Progenitor cell of endocrine pancreas (in vitro differentiated cells): ENCODE data around the gene SLC35B2. TPM values are rescaled to one million over a fixed set of nuclear protein-coding genes. Genes with fewer than 3 reads are reported as not detected.

Source experiments
- DNase-seq: peaks from one replicate; pipeline ENCODE4 v3.0.0; 2021; ENCODE audit warnings: low spot score; ENCODE audit not compliant: unreplicated experiment
- H3K27ac Mint-ChIP-seq: 2 replicates; pipeline ENCODE4 v1.8.0; 2021; ENCODE audit warnings: mild to moderate bottlenecking, moderate library complexity, mixed read lengths
- H3K27me3 Mint-ChIP-seq: 2 replicates; pipeline ENCODE4 v1.8.0; 2021; ENCODE audit warnings: mixed read lengths
- H3K36me3 Mint-ChIP-seq: 2 replicates; pipeline ENCODE4 v1.8.0; 2022; ENCODE audit warnings: mixed read lengths; ENCODE audit not compliant: insufficient read depth
- H3K4me1 Mint-ChIP-seq: 2 replicates; pipeline ENCODE4 v1.8.0; 2021; ENCODE audit warnings: low read depth, mixed read lengths
- H3K4me3 Mint-ChIP-seq: 2 replicates; pipeline ENCODE4 v1.8.0; 2021; ENCODE audit warnings: low read depth, mild to moderate bottlenecking, moderate library complexity, mixed read lengths
- H3K9me3 Mint-ChIP-seq: 2 replicates; pipeline ENCODE4 v1.8.0; 2021; ENCODE audit warnings: low read depth, mixed read lengths
- total RNA-seq: library from RNA; stranded (reverse); gene quantifications from 2 replicates; pipeline ENCODE4 v1.2.1, GENCODE V29; 2021
- TF ChIP-seq, protein P1 (sequence below): fragments of 200-600 bp; sonication (generic); IDR thresholded peaks from one replicate; pipeline ENCODE4 v1.5.0; 2021; ENCODE audit warnings: antibody characterized with exemption, mild to moderate bottlenecking; ENCODE audit not compliant: unreplicated experiment

Gene SLC35B2
- total RNA-seq, 1 donor from 2014 or later, result 50.3 TPM

DNA sequence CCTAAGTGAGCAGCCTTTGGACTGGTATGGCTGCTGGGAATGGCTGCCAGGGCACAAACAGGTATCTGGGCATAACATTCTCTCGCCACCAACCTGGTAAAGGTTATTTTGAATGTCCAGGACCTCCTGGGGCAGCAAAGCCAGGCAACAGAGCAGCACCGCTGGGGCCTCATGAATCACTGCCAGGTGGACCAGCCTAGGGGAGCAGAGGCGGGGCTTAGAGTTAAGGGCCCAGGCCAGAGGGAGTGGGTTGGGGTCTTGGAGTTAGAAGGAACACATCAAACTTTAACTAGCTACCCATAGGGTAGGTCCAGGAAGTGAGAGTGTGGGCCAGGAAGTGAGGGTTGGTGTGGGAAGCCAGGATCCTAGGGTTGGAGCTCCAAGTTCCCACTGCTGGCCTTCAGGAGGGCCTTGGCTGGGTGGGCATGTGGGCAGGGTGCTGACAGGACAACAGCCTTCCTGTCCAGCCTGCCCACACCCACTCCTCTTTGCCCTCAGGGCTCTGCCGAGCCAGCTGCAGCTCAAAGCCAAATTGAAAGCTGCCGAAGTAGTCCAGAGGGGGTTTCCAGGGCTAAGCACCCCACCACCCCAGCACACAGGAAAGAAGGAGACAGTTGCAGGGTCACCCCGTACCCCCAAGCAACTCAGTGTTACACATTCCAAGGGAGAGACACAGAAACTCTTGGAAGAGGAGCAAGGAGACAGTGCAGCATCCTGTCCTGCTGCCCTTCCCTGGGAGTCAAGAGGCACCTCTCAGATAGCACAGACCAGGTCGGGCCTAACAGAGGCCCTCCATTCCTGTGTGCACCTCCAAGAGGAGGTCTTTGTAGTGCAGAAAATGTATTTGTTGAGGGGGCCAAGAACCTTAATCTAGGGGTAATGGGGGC is 5.4 kb upstream of the SLC35B2 start:
- no peak overlapping the region for H3K27ac Mint-ChIP-seq
- no peak for DNase-seq
- peaks cover 18% of the 10 kb centered on the region for H3K4me1 Mint-ChIP-seq
- H3K9me3 Mint-ChIP-seq, result no peaks in the 10 kb centered on the region
- TF ChIP-seq, protein P1, sequence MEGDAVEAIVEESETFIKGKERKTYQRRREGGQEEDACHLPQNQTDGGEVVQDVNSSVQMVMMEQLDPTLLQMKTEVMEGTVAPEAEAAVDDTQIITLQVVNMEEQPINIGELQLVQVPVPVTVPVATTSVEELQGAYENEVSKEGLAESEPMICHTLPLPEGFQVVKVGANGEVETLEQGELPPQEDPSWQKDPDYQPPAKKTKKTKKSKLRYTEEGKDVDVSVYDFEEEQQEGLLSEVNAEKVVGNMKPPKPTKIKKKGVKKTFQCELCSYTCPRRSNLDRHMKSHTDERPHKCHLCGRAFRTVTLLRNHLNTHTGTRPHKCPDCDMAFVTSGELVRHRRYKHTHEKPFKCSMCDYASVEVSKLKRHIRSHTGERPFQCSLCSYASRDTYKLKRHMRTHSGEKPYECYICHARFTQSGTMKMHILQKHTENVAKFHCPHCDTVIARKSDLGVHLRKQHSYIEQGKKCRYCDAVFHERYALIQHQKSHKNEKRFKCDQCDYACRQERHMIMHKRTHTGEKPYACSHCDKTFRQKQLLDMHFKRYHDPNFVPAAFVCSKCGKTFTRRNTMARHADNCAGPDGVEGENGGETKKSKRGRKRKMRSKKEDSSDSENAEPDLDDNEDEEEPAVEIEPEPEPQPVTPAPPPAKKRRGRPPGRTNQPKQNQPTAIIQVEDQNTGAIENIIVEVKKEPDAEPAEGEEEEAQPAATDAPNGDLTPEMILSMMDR, result no peak
- H3K36me3 Mint-ChIP-seq, result peaks cover 4% of the 10 kb centered on the region
- H3K4me3 Mint-ChIP-seq, result peak overlapping the region; percentile 42
- peaks cover 9% of the 10 kb centered on the region for H3K27me3 Mint-ChIP-seq

DNA sequence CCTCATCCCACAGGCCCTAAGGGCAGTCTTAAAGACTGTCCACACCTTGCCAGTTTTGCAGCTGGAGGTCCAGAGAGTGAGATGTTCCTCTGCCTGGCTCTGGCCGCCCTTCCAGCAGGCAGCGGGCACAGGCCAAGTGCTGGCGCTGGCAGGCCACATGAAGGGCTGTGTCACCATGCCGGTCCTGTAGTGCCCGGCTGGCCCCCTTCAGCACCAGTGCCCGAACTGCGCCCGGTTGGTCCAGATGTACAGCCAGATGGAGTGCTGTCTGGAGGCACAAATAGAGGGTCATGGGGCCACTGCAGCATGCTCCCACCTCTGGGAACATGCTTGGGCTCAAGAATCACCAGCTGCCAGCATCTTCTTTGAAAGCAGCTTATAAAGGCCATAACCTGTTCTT is 4.3 kb upstream of the SLC35B2 start:
- no peak for DNase-seq
- H3K36me3 Mint-ChIP-seq, result peaks cover 4% of the 10 kb centered on the region
- peaks cover 1% of the 10 kb centered on the region for H3K27me3 Mint-ChIP-seq
- H3K27ac Mint-ChIP-seq, result no peak overlapping the region
- TF ChIP-seq, protein P1, result no peak
- no peak overlapping the region for H3K4me3 Mint-ChIP-seq
- no peaks in the 10 kb centered on the region for H3K9me3 Mint-ChIP-seq
- peaks cover 21% of the 10 kb centered on the region for H3K4me1 Mint-ChIP-seq

DNA sequence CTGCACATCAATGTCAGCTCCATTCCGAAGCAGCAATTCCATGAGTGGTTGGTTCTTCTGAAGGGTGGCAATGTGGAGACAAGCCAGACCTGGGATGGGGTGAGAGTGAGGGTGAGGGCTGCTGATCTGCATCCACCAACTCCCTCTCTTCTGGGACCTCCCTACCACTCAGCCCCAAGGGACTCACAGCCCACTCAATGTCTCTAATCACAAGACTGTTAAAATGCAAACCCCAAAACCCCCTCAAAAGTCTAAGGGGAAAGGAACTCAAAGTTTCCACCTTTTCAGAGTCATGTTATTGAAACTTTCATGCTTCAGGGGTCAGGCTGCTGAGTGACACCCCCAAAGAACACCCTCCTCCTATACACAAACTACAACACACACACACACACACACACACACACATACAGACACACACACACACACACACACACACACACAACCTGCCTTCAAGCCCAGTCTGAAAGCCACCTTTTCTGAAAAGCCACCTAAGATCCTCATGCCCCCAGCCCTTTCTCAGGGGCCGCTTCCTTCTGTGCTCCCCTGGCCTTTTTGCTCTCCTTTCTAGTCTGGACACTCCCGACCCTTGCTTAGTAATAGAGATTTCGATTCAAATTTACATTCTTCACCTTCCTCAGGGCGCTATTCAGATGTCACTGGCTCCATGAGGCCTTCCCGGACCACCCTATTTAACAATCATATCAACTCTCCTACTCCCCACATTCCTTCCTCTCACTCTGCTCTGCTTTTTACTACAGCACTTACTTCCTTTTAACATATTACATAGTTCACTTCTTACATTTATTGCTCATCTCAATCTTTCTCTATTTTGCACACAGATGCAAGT is 3.3 kb upstream of the SLC35B2 start:
- Mint-ChIP-seq H3K27me3 (no peaks in the 10 kb centered on the region), H3K4me1 (peaks cover 29% of the 10 kb centered on the region), H3K36me3 (peaks cover 4% of the 10 kb centered on the region), H3K4me3 (no peak overlapping the region), H3K9me3 (no peaks in the 10 kb centered on the region), H3K27ac (no peak overlapping the region)
- TF ChIP-seq, protein P1, result no peak
- no peak for DNase-seq

DNA sequence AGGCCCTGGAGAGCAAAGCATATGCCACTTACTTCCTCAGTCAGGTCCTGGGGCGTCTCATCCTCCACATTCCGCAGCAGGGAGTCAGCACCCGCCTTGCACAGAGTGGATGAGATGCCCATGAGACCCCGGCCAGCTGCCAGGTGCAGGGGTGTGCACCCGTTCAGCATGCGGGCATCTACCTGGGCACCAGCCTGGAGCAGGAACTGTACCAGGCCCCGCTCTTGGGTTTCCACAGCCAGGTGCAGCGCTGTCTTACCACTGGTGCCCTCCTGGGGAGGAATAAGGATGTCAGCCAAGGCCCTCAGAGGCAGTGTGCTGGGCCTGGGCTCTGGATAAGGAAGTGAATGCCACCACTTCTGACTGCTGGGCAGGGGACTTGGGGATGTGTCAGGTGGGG is 2.7 kb upstream of the SLC35B2 start:
- TF ChIP-seq, protein P1, result no peak
- no peak for DNase-seq
- Mint-ChIP-seq H3K27me3 (no peaks in the 10 kb centered on the region), H3K4me1 (peaks cover 34% of the 10 kb centered on the region), H3K9me3 (no peaks in the 10 kb centered on the region), H3K27ac (no peak overlapping the region), H3K4me3 (no peak overlapping the region), H3K36me3 (peaks cover 8% of the 10 kb centered on the region)

DNA sequence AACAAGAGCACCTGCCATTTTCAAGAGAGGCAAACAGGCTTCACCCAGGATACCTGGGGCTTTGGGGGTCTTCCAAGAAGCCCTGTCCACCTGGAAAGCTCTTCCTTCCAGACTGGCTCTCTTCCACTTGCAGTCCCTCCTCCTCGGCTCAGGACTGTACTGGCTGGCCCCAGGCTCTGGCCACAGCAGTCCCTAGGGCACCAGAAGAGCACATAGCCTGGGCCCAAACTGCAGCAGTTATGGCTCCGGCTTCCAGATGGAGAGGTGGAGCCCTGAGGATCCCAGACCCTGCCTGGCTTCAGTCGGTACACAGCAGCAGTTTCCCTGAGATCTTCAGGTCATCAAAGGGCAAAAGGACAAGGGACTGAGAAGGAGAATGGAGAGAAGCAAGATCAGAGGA is 1.6 kb upstream of the SLC35B2 start:
- no peak overlapping the region for H3K27ac Mint-ChIP-seq
- no peak for DNase-seq
- peaks cover 11% of the 10 kb centered on the region for H3K36me3 Mint-ChIP-seq
- TF ChIP-seq, protein P1, result no peak
- peak overlapping the region; percentile 77 for H3K4me3 Mint-ChIP-seq
- H3K4me1 Mint-ChIP-seq, result peaks cover 29% of the 10 kb centered on the region
- H3K9me3 Mint-ChIP-seq, result no peaks in the 10 kb centered on the region
- H3K27me3 Mint-ChIP-seq, result no peaks in the 10 kb centered on the region
